Measurements from ENCODE around the gene PREB.
"Not testable (repeated sequence)": the region's sequence is repeated elsewhere in the genome, so short reads cannot be mapped to it uniquely, and the experiment has no call there.

Gene PREB

DNA sequence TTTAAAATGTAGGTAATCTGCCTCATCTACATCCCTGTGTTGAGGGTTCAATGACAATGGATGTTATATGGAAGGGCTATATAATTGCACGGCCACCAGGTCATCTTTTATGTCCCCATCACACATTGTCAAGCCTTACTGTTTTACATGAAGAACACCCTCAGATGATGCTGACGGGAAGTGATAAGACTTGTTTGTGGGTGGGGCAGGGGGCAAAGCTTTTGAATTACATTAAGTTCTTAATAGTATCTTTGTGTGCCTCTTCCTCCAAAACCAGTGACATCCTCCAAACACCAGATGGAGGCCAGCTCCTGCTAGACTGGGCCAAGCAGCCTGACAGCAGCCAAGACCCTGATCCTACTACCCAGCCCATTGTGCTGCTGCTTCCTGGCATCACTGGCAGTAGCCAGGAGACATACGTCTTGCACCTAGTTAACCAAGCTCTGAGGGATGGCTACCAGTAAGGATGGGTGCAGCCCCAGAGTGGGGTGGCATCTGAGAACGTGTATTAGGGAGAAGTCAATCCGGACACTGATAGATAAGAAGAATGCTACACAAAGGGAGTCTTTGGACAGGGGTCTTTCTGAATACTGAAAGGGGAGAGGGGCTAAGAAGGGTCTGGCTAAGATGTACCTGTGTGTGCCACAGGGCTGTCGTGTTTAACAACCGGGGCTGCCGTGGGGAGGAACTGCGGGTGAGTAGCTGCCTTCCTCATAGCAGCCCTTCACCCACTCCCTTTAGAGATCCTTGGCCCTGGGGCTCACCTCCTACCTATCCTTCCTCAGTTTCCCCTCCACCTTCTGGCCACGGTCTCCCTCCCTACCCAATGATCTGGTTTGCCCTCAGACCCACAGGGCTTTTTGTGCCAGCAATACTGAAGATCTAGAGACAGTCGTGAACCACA is 5.5 kb downstream of the PREB start:
- no peak overlapping the region for H3K27ac ChIP-seq
- DNase-seq (ENCODE audit: low read depth, low spot score), result no peak

DNA sequence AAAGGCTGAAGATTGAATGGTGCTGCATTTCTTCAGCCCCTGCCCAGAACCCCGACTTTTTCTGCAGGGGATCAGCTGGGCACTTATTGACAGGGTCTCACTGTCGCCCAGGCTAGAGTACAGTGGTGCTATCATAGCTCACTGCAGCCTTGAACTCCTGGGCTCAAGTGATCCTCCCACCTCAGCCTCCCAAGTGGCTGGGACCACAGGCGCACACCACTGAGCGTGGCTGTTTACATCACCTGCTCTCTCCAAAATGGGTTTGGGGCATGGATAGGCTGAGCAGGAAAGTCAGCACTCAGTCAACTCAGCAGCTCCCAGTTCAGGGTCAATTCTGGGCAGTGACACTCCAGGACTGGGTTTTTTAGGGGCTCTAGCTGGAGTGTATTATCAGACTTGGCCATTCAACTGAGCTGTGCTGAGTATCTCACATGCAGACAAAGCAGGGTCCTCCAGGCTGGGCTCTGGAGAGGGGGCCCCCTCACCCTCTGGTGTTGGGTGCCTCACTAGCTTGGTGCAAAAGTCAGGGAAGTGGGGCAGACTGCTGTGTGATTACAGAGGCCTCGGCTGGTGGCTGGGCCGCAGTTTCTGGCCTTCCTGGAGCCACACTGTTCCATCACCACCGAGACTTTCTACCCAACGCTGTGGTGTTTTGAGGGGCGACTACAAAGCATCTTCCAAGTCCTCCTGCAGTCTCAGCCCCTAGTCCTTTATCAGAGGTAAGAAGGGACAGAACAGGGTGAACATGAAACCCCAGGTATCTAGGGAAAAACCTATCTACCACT is 6.4 kb downstream of the PREB start:
- no peak overlapping the region for H3K27ac ChIP-seq
- no peak for DNase-seq (ENCODE audit: low read depth, low spot score)

DNA sequence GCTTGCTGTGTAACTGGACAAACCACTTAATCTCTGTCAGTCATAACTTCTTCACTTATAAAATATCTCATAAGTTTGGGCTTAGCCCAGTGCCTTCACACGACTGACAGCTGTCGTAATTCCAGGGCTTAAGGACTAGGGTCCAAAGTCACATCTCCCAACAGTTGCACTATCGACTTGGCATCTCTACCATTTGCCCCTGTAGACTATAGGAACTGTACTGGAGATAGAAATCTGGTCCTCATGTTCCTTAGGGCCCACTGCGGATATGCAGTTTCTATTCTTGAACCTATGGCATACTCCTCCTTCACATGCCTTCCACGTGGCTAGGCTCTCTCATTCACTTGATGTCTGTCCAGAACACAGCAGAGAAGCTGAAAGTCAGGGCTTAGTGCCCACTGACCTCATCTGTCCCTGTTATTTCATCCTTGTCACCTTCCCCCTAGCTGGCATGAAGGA is 8.2 kb downstream of the PREB start:
- H3K27ac ChIP-seq, result no peak overlapping the region
- DNase-seq (ENCODE audit: low read depth, low spot score), result no peak

DNA sequence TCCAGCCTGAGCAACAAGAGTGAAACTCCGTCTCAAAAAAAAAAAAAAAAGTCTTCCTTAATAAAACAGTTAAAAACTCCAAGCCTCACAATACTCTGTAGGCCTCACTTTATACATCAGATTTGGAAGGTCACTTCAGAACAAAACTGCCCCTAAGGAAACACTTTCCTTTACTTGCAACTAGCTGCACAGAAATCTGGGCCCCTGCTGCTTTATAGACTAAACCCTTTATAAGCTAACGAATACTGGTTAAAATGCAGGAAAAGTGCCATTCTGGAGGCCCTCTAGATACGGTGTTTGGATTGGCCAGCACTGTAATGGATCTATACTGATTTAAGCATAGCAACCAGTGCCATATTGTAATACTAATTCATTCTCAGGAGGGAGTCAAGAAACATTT is 9.3 kb downstream of the PREB start:
- H3K27ac ChIP-seq, result no peak overlapping the region
- DNase-seq (ENCODE audit: low read depth, low spot score), result no peak

DNA sequence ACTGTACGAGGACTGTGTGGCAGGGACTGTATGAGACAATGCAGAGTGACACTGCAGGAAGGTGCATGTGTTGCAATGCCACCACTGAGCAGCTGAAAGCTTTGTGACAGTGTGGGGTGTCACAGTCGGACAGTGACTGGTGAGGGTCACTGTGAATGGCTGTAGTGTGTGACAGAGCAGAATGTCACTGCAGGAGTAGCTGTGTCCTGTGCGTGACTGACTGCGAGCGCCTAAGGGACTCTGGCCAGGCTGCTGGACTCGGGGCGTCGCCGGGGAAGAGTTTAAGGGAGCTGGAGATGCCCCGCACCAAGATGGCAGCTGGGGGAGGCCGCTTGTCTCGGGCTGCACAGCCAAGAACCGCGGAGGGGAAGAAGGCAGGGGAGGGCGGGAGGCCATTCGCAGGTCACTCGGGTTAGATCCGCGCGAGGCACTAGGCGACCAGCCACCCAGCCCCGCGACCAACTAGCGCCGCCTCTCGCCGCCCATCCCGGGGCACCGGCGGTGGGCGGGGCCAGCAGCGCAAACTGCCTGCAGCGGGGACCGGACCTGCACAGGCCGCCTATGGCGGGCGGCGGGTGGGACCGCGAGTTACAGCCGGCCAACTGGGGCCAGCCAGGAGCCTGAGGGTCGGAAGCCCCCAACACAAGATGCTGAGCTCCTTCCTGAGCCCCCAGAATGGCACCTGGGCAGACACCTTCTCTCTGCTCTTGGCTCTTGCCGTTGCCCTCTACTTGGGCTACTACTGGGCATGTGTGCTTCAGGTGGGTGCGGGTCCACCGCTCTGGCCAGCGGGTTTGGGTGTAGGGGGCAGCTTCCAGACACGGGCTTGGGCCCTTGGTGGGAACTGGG is 10.9 kb downstream of the PREB start, which contains the start of gene ABHD1:
Gene ABHD1, plus strand, starts transcription at position 514 of the 849 bp plus-strand sequence. Its CDS starts 134 bp downstream, at position 648.
- no peak within 1 kb of the TSS for H3K27ac ChIP-seq
- no peak for DNase-seq (ENCODE audit: low read depth, low spot score)

DNA sequence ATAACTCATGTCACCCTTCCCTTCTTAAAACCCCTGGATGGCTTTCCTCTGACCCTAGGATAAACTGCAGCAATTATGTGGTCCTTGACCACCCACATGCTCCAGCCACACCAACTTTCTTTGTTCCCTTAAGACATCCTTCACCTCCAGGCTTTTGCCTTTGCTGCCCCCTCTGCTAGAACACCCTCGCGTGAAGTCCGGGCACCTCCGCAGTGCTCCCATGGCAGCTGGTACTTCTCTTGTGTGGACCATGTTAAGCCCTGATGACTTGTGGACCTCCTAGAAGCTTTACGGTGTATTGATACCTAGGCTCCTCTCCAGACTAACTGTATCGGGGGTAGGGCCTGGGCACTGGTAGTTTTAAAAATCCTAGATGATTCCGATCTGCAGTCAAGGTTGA is 11.6 kb downstream of the PREB start:
- H3K27ac ChIP-seq, result no peak overlapping the region

DNA sequence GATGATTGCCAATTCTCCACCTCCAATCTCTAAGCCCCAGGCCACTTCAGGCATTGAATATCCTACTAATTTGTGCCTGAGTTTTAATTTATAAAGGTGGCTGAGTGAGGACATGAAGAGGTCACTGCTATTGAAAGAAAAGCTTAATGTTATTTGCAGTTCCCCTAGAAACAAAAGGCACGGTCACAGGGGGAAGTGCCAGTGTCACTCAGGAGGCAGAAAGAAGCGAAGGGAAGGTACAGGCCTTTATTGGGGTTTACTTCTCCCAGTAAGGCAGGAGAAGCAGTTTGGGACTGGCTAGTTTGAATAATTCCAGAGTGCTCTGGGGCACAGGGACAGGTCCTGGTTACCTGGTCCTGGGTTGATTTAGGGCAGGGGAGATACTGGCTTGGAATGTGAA is 12.5 kb downstream of the PREB start:
- no peak for DNase-seq (ENCODE audit: low read depth, low spot score)
- no peak overlapping the region for H3K27ac ChIP-seq

More for the DNA sequence above, 11.6 kb downstream of the PREB start:
- DNase-seq (ENCODE audit: low read depth, low spot score), result no peak

DNA sequence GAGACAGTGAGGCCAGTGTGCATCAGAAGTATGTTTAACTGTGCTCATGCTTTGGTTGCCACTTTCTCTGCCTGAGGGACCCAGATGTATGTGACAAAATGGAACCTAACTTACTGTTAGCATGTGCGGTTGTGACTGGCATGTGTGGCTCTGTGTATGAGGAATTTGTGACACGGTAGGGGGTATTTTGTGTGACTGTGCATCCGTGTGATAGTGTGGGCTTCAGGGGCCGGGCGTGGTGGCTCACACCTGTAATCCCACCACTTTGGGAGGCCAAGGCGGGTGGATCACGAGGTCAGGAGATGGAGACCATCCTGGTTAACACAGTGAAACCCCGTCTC is 15.1 kb downstream of the PREB start:
- H3K27ac ChIP-seq; DNase-seq (ENCODE audit: low read depth, low spot score): not testable (repeated sequence)

DNA sequence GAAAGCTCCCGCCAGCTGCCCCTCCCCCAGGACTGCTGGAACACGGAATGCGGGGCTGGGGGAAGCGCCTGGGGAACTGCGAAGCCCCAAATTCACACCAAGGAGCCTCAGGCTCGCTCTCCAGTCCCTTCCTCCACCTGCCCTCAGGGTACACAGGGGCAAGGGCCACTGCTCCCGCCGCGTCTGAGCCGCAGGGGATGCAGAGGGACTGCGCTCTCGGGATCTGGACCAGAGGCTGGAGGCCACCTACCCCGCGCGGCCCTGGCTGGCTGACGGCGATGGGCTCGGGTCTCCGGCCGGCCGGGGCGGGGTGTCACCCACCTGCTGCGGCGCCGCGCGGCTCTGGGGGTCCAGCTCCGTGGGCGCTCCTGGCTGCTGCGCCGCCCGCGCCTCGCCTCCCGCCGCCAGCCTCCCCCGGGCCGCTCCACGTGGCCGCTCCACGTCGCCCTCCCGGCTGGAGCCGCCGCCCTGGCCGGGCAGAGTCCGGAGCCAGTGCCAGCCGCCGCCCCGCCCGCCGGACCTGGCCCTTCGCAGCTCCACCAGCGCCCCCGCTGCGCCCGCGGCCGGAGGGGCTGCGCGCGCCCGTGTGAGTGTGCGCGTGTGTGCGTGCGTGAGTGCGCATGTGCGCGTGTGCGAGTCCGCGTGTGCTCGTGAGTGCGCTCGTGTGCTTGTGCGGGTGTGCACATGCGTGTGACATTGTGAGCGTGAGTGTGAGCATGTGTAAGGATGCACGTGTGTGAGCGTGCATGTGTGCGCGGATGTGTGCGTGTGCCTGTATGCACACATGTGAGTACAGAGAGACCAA is 15.7 kb downstream of the PREB start, which contains the start of gene CGREF1:
Gene CGREF1, minus strand, starts transcription at position 604 of the 805 bp plus-strand sequence. CDS start 14,762 bp downstream, outside the sequence.
- H3K27ac ChIP-seq, result no peak within 1 kb of the TSS
- DNase-seq (ENCODE audit: low read depth, low spot score), result no peak

DNA sequence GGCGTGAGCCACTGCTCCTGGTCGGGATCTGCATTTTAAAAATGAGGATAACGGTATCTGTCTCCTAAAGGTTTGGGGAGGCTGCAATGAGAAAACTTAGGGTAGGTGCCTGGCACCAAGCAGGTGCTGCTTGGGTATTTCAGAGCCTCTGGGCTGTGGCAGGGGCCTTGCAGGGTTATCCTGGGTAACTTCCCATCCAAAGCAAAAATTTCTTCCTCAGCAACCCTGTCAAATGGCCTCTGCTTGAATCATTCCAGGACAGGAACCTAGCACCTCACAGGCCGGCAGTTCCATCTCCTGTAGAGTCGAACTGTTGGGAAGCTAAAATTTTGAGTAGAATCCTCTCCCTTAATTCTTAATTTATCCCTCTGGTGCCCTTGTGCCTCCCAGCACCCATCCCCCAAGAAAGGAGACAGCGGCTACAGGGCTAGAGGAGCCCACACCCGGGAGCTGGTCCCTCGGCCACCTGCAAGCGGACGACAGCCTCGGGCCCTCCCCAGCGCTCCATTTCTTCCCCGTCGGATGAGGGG is 16.4 kb downstream of the PREB start:
- no peak for DNase-seq (ENCODE audit: low read depth, low spot score)
- no peak overlapping the region for H3K27ac ChIP-seq

DNA sequence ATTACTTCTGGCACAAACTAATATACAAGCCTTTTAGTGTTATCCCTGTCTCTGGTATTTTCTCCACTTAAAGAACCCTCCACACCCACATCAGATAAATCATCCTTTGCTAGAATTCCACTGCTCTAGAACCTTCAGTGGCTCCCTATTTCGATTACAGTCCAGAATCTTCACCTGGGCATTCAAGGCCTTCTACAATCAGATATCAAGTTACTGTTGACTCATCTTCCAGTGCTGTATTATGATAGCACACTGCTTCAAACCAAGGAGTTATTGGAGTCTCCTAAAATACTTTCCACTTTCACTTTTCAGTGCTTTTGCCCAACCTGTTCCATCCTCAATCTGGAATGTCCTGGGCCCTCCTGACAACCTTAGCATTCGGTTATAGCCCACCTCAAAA is 18.9 kb downstream of the PREB start:
- DNase-seq (ENCODE audit: low read depth, low spot score), result no peak
- H3K27ac ChIP-seq, result no peak overlapping the region

DNA sequence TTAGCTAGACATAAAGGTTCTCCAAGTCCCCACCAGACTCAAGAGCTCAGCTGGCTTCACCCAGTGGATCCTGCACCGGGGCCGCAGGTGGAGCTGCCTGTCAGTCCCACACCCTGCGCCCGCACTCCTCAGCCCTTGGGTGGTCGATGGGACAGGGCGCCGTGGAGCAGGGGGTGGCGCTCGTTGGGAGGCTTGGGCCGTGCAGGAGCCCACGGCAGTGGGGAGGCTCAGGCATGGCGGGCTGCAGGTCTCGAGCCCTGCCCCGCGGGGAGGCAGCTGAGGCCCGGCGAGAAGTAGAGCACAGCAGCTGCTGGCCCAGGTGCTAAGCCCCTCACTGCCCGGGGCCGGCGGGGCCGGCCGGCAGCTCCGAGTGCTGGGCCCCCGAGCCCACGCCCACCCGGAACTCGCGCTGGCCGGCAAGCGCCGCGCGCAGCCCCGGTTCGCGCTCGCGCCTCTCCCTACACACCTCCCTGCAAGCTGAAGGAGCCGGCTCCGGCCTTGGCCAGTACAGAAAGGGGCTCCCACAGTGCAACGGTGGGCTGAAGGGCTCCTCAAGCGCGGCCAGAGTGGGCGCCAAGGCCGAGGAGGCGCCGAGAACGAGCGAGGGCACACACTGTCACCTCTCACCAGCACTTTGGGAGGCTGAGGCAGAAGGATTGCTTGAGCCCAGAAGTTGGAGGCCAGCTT is 22.9 kb downstream of the PREB start:
- H3K27ac ChIP-seq; DNase-seq (ENCODE audit: low read depth, low spot score): not testable (repeated sequence)

DNA sequence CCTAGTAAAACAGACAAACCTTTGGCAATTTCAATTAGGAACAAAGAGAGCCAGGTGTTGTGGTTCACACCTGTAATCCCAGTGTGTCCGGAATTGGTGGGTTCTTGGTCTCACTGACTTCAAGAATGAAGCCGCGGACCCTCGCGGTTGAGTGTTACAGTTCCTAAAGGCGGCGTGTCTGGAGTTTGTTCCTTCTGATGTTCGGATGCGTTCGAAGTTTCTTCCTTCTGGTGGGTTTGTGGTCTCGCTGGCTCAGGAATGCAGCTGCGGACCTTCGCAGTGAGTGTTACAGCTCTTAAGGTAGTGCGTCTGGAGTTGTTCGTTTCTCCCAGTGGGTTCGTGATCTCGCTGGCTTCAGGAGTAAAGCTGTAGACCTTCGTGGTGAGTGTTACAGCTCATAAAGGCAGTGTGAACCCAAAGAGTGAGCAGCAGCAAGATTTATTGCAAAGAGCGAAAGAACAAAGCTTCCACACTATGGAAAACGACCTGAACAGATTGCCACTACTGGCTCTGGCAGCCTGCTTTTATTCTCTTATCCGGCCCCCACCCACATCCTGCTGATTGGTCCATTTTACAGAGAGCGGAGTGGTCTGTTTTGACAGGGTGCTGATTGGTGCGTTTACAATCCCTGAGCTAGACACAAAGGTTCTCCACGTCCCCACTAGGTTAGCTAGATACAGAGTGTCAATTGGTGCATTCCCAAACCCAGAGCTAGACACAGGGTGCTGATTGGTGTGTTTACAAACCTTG is 23.7 kb downstream of the PREB start:
- not testable (repeated sequence) for DNase-seq (ENCODE audit: low read depth, low spot score); H3K27ac ChIP-seq

DNA sequence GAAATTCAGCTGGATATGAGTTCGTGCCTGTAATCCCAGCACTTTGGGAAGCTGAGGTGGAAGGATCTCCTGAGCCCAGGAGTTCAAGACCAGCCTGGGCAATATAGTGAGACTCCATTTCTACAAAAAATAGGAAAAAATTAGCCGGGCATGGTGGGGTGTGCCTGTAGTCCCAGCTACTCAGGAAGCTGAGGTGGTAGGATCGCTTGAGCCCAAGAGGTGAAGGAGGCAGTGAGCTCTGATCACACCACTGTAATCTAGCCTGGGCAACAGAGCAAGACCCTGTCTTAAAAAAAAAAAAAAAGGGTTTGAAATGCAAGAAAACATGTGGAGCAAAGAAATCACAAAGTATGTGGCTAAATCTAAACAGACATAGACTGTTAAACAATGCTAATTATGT is 25.4 kb downstream of the PREB start:
- no peak for DNase-seq (ENCODE audit: low read depth, low spot score)
- no peak overlapping the region for H3K27ac ChIP-seq

DNA sequence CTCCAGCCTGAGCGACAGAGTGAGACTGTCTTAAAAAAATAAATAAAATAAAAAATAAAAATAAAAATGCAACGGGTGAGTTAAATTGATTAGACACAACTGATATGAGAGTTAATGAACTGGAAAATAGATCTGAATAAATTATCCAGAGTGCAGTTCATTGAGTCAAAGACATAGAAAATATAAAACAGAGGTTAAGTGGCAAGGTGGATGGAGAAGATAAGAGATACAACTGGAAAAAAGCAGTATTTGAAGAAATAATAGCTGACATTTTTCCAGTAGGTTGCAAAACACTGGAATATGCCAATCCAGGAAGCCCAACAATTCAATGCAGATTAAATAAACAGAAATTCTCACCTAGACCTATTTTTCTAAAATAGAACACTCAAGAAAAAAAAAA is 26.2 kb downstream of the PREB start:
- DNase-seq (ENCODE audit: low read depth, low spot score), result no peak

DNA sequence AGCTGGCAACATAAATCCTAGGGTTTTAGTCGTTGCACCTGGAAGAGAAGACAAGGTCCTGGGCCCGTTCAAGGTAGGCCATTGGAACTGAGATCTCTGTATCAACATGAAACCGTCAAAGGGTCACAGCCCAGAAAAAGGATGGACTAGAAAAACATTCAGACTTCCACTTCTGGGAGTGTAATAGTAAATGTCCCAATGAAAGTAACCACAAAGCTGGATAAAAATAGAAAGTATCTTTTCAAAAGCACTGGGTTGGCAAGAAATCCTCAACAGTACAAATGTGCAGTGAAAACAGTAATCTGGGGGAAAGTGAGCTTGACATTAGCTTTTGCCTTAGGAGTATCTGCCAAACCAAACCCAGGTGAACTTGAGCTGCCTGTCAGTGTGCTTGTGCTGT is 28.5 kb downstream of the PREB start:
- no peak for DNase-seq (ENCODE audit: low read depth, low spot score)
- no peak overlapping the region for H3K27ac ChIP-seq

More for the DNA sequence above, 26.2 kb downstream of the PREB start:
- no peak overlapping the region for H3K27ac ChIP-seq

DNA sequence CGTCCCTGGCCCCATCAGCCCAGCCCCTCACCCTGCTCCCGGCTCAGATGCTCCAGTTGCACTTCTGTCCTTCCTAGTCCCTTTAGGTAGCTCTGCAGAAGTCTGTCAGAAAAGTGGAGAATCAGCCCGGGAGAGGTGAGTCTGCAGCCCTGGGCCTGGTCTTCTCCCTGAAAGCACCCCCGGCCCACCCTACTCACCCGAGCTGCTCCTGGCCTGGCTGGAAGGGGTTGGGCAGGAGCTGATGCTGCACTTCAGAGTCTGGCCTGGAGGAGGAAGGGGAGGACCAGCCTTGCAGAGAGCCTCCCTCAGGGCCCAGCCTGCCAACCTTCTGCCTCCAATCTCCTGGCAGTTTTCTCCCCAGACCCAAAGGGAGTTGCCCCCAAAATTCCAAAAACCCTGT is 32.1 kb downstream of the PREB start:
- no peak overlapping the region for H3K27ac ChIP-seq

DNA sequence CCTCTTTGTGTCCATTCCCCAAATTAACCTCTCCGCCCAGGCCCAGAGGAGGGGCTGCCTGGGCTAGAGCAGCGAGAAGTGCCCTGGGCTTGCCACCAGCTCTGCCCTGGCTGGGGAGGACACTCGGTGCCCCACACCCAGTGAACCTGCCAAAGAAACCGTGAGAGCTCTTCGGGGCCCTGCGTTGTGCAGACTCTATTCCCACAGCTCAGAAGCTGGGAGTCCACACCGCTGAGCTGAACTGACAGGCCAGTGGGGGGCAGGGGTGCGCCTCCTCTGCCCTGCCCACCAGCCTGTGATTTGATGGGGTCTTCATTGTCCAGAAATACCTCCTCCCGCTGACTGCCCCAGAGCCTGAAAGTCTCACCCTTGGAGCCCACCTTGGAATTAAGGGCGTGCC is 34.4 kb downstream of the PREB start:
- H3K27ac ChIP-seq, result no peak overlapping the region
- no peak for DNase-seq (ENCODE audit: low read depth, low spot score)

More for the DNA sequence above, 32.1 kb downstream of the PREB start:
- no peak for DNase-seq (ENCODE audit: low read depth, low spot score)

Data from epithelial cell of prostate (primary cell).